ENCODE results near the gene FAM156A. TPM values are rescaled to one million over a fixed set of nuclear protein-coding genes. Genes with fewer than 3 reads are reported as not detected.
"Not testable (repeated sequence)": the region's sequence is repeated elsewhere in the genome, so short reads cannot be mapped to it uniquely, and the experiment has no call there.

The FAM156A gene
- total RNA-seq, 3 donors from 2014 or later = 9.5 to 21.6 (median 19.9) TPM

DNA sequence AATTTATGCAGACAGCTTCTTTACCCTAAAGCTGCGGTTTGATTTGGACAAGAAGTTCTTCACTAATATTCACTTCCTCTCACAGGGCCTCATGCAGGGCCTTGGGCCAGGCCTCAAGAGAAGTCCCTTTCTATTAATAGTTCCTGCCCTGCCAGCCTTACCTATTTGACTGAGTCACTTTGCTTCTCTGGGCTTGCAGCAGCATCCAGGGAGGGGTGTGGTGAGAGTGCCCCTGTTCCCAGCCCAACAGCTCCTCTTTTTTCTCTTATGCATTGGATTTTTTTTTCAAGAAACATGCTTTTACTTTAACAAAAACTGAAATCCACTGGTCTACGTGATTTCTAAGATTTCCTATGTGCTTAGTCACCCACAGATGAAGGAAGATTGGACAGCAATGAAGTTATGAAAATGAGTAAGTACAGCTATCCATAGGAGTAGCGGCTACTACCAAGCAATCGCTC lies 34.5 kb downstream of the FAM156A start:
- intact Hi-C loops (cut with DNase I; ENCODE audit: low total_unique reads) = no loop called here
- TF ChIP-seq, protein P1, sequence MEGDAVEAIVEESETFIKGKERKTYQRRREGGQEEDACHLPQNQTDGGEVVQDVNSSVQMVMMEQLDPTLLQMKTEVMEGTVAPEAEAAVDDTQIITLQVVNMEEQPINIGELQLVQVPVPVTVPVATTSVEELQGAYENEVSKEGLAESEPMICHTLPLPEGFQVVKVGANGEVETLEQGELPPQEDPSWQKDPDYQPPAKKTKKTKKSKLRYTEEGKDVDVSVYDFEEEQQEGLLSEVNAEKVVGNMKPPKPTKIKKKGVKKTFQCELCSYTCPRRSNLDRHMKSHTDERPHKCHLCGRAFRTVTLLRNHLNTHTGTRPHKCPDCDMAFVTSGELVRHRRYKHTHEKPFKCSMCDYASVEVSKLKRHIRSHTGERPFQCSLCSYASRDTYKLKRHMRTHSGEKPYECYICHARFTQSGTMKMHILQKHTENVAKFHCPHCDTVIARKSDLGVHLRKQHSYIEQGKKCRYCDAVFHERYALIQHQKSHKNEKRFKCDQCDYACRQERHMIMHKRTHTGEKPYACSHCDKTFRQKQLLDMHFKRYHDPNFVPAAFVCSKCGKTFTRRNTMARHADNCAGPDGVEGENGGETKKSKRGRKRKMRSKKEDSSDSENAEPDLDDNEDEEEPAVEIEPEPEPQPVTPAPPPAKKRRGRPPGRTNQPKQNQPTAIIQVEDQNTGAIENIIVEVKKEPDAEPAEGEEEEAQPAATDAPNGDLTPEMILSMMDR (IDR thresholded peaks at IDR 0.05) = no peak
- TF ChIP-seq POLR2A (IDR thresholded peaks at IDR 0.05) = no peak
- Histone ChIP-seq H3K27ac (no peak overlapping the region), H3K36me3 (no peaks in the 10 kb centered on the region), H3K4me3 (no peak overlapping the region), H3K27me3 (peaks cover 0 to 24% of the 10 kb centered on the region in 2 donors), H3K9me3 (no peaks in the 10 kb centered on the region), H3K4me1 (no peaks in the 10 kb centered on the region)
- no peak for DNase-seq (ENCODE audit: low spot score in 2 of 2)

DNA sequence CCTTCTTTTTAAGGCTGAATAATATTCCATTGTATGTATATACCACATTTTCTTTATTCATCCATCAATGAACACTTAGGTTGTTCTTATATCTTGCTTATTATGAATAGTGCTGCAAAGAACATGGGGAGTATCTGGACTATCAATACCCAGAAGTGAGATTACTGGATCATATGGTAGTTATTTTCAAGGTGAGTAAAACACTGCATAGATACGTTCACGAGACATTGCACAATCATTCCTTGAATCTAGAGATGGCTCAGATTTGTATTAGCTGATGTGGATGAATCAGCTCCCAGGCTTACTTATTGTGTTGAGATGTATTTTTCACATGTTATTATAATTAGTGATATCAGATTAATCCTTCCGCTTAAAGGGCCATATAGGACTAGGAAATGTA lies 43.6 kb downstream of the FAM156A start:
- H3K36me3 ChIP-seq; H3K4me3 ChIP-seq; H3K4me1 ChIP-seq; DNase-seq (ENCODE audit: low spot score in 2 of 2); intact Hi-C loops (cut with DNase I; ENCODE audit: low total_unique reads); H3K27me3 ChIP-seq; H3K9me3 ChIP-seq; H3K27ac ChIP-seq: not testable (repeated sequence)

DNA sequence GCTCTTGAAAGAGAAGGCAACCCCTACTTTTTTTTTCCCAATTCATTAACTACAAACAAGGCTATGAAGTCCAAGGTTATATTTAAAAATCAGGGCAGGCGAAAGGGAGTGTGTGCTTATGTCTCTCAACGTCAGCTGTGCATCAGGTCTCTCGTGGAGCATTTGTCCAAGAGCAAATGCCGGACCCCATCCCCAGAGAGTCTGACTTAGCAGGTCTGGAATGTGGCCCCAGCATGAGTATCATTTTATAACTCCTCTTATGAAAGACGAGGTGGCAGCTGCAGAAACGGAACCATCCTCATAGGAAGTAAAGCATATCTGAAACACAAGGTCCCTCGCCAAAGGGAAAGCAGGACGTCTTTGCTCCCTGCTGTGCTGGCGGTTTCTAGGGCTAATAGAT lies 44.6 kb downstream of the FAM156A start:
- H3K27ac ChIP-seq; H3K4me1 ChIP-seq; DNase-seq (ENCODE audit: low spot score in 2 of 2); H3K27me3 ChIP-seq; H3K36me3 ChIP-seq; intact Hi-C loops (cut with DNase I; ENCODE audit: low total_unique reads); H3K4me3 ChIP-seq; H3K9me3 ChIP-seq: not testable (repeated sequence)

DNA sequence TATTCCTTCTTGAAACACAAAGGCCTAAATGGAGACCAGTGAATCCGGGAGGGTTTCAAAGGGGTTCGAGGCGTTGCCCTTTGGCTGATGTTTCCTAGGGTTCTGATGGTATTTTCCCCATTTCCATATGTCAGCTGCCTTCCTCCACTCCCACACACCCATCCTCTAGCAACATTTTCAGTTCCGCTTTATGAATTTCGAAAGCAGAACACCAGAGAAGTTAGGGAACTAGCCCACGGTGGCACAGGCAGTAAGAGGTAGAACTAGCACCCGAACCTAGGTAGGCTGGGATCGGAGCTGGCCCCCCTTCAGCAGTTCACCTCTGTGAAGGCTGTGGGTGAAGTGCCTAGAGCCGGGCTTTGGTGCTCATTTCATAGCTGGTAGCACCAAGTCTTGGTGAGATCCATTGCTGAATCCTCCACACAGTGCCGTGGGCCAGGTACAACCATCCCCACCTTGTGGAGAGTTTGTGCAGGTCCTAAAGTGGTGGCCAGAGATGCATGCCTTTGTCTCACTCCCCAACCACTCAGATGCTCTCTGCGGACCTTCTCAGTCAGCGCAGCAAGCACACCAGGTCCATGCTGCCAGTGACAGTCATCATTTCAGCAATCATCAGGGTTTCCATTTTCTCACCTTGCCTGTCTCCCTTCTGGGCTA lies 48.9 kb downstream of the FAM156A start:
- intact Hi-C loops (cut with DNase I; ENCODE audit: low total_unique reads); H3K27ac ChIP-seq; H3K36me3 ChIP-seq; H3K4me1 ChIP-seq; DNase-seq (ENCODE audit: low spot score in 2 of 2); H3K9me3 ChIP-seq; H3K4me3 ChIP-seq; H3K27me3 ChIP-seq: not testable (repeated sequence)

DNA sequence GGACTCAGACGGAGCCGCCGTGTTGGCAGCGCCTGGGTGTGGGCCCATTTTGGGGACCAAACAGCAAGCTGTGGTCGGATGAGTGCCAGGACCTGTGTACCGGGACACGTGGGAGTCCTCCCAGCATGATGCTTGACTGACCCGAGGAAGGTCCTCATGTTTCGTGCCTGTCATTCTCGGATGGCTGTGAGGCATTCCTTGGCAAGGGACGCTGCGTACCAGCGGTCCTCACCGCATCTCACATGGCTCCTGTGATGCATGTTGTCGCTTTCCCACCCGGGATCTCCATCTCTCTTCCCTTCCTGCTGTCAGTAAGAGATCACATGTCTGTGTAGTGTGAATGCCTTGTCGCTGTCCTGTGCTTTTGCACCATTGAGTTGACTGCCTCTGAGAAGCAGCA lies 50.4 kb downstream of the FAM156A start:
- H3K4me1 ChIP-seq; H3K27ac ChIP-seq; H3K9me3 ChIP-seq; H3K36me3 ChIP-seq; H3K4me3 ChIP-seq; DNase-seq (ENCODE audit: low spot score in 2 of 2); intact Hi-C loops (cut with DNase I; ENCODE audit: low total_unique reads); H3K27me3 ChIP-seq: not testable (repeated sequence)

DNA sequence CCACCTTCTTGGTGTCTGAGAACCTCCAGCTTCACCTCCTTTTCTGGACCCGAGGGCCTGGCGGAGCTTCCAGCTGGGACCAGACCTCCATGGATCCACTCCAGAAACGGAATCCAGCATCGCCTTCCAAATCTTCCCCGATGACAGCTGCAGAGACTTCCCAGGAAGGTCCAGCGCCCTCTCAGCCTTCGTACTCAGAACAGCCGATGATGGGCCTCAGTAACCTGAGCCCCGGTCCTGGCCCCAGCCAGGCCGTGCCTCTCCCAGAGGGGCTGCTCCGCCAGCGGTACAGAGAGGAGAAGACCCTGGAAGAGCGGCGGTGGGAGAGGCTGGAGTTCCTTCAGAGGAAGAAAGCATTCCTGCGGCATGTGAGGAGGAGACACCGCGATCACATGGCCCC lies 51.2 kb downstream of the FAM156A start:
- H3K27ac ChIP-seq; H3K4me1 ChIP-seq; H3K36me3 ChIP-seq; H3K27me3 ChIP-seq; DNase-seq (ENCODE audit: low spot score in 2 of 2); H3K4me3 ChIP-seq; intact Hi-C loops (cut with DNase I; ENCODE audit: low total_unique reads); H3K9me3 ChIP-seq: not testable (repeated sequence)

DNA sequence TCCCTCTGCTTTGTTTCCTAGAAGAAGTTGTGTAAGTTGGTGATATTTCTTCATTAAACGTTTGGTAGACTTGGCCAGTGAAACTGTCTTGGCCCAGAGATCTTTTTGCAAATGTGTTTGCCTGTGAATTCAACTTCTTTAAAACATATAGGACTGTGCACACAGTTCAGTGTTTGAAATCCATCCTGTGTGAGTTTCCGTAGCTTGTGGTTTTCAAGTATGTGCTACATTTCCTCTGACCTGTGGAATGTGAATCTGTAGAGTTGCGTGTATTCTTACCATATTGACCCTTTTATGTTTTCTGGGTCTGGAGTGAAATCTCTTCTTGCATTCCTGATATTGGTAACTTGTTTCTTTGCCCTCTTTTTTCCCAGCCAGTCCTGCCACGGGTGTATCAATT lies 52.2 kb downstream of the FAM156A start:
- H3K4me3 ChIP-seq; DNase-seq (ENCODE audit: low spot score in 2 of 2); H3K27ac ChIP-seq; H3K36me3 ChIP-seq; H3K27me3 ChIP-seq; intact Hi-C loops (cut with DNase I; ENCODE audit: low total_unique reads); H3K4me1 ChIP-seq; H3K9me3 ChIP-seq: not testable (repeated sequence)

DNA sequence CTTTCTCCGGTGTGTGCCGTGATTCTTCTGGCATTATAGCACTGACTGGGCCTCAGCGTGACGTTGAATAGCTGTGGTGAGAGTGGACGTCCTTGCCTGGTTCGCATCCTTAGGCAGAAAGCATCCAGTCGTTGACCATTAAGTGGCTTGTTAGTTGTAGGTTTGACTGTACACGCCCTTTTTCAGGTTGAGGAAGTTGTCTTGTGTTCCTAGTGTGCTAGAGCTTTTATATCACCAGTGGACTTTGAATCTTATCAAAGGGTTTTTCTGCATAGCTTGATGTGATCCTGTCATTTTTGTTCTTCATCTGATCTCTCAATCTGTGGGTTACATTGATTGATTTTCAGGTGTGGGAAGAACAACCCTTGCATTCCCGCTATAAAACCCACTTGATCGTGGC lies 52.8 kb downstream of the FAM156A start:
- H3K4me3 ChIP-seq; intact Hi-C loops (cut with DNase I; ENCODE audit: low total_unique reads); H3K9me3 ChIP-seq; H3K27ac ChIP-seq; DNase-seq (ENCODE audit: low spot score in 2 of 2); H3K36me3 ChIP-seq; H3K27me3 ChIP-seq; H3K4me1 ChIP-seq: not testable (repeated sequence)

Other genes starting within 250 kb of the FAM156A start
- not detected for gene SSX2B, start 207.3 kb downstream of the FAM156A start, total RNA-seq
- not detected for gene SPANXN5, start 161.1 kb downstream of the FAM156A start, total RNA-seq
- gene XAGE5, start 147.2 kb downstream of the FAM156A start, total RNA-seq = not detected
- gene XAGE3, start 90.4 kb downstream of the FAM156A start, total RNA-seq = not detected
- gene FAM156B, start 61.2 kb downstream of the FAM156A start, total RNA-seq = 10 to 100 TPM; 25.5 to 41.3 (median 26.2) TPM
- 1 to 10 TPM in 2 of 3 donors, under 1 TPM in 1; 0.96 to 2.3 (median 1.6) TPM for gene GPR173, start 90.3 kb upstream of the FAM156A start, total RNA-seq
- gene TSPYL2, start 123.8 kb upstream of the FAM156A start, total RNA-seq = 10 to 100 TPM; 63.4 to 82.7 (median 76.4) TPM
- 10 to 100 TPM; 16.8 to 30.7 (median 29.8) TPM for gene KANTR, start 135.6 kb upstream of the FAM156A start, total RNA-seq